Activated CD4-positive, alpha-beta T cell treated with anti-CD3 and anti-CD28 coated beads, Interleukin-10, Interleukin-2, amounts not matched to agents 100 ng/mL and 50 ng/mL, durations not matched to agents 16 hours and 8 hours (primary cell): ENCODE data around the gene SERGEF.

ENCODE experiments used
- DNase-seq: peaks from one replicate; pipeline ENCODE4 v3.0.0-alpha.2; 2020

The SERGEF gene

DNA sequence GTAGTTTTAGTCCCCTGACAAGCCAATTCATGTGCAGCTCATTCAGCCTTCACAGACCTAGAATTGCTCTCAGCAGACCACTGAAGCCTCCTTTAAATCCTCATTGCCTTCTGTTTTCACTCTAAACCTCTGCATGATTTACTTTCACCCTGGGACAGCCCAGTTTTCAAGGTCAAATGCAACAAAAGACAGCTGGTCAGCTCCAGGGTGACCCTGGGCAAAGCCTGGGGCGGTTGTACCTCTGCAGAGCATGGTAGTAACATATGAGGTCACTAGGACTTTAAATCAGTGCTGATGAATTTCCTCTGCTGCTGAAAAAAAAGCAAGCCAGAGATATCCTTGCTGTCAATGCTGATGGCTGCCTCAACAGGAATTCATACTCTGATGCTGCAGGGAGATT lies 62.2 kb downstream of the SERGEF start:
- DNase-seq, result no peak

DNA sequence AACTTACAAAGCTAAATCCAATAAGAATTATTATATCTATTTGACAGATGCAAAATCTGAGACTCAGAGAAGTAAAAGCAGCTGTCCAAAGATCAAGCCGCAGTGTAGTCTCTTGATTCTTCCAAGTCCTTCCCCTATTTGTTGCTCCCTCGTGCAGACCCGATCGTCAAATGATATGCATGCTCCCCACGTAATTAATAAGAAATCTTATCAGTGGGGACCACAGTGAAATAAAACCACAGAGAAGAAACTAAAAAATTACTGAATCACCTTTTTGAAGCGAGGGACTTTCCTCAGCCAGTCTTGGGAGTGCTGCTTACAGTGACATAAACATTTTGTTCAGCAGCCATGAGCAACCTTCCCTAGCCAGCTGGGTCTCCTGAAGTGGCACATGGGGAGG lies 64.6 kb downstream of the SERGEF start:
- DNase-seq, result no peak

DNA sequence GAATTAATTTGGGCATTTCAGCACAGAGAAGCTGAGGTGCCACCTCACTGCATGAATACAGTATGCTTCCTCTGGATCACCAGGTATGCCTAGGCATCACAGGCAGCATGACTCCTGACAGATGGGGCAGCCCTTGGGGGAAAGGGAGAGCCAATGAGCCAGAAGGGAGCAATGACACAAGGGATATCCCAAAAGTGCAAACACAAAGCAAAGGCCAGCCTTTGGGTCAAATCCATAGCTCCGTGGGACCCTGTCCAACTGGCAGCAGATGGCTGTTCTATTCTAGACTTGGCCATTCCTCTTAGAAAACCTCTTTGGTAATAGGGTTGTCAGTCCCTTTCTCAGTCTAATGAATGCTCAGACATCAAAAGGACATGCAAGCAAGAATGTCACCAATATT lies 73.3 kb downstream of the SERGEF start:
- DNase-seq, result no peak

DNA sequence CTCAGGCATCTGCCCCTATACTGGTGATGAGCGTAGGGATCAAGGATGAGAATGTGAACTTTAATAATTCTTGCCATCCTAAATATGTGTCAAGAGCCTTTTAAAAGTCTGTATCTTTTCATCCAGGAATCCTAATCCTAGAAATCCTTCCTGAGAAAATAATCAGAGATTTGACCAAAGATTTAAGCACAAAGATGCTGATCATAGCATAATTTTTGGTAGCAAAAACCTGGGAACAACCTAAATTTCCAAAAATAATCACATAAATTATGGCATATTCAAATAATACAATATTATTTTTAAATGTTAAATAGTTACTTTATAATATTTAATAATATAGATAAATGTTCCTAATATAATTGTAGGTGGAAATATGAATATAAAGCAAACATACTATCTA lies 76.1 kb downstream of the SERGEF start:
- DNase-seq, result no peak

DNA sequence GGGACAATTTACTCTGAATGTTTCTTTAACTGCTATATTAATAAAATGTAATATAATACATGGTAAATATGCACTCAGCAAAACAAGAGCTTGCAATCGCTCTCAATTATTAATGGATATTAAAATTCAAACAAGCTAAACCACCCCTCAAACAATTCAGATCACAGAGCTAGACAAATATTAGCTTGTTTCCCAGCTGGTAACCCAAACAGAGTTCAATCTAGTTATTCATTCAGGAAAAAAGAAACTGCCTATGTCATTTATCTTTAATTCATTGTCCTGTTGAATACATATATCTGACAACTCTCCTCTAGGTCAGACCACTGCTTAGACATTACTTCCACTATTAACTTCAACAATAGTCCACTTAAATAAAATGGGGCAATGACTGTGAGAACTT lies 78.7 kb downstream of the SERGEF start:
- DNase-seq, result no peak

DNA sequence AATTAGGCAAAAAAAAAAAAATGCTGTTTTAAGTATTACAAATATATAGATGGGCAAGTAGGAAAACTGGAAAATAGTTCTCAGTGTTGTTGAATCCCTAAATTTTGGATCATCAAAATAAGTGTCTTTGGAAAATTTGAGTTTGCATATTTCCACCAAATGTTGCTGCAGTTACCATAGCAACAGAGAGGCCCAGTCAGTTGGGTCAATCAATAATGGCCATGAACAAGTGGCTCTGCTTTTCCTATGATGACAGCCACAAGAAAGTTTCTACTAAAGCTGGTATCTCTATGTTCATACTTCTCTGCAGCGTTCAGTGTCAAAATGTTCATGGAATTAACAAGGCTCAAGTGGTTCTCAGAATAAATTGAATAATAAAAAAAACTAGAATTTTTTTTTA lies 79.1 kb downstream of the SERGEF start:
- DNase-seq, result no peak

DNA sequence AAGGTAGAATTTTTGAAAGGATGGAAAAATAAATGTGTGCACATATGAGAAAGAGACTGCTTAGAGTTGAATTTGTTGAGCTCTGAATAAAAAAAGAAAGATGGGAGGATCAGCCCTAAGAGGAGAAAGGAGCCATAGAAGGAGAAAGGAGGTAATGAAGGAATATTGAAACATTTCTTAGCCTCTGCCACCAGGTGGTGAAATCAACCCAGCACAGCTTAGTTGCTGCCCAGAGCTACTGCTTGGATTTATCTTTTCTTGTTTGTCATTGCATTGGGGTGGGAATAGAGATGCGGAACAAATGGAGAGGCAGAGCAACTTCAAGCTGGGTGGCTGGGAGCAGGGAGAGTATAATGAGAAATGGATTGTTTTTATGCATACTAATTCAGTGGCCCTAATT lies 80.4 kb downstream of the SERGEF start:
- no peak for DNase-seq

DNA sequence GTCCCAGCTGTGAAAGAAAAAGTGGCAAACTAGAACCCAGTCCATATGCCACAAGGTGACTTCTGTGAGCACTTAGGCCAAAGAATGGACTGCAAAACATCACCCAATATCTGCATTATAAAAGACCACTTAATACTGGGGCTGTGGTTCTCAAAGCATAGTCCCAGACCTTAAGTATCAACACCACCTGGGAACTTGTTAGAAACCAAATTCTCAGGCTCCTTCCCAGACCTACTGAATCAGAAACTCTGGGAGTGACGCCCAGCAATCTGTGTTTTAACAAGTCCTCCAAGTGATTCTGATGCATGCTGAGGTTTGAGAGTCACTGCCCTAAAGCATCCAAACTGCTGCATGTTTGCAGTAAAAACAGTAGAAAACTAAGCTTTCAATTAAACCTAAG lies 81.3 kb downstream of the SERGEF start:
- no peak for DNase-seq

DNA sequence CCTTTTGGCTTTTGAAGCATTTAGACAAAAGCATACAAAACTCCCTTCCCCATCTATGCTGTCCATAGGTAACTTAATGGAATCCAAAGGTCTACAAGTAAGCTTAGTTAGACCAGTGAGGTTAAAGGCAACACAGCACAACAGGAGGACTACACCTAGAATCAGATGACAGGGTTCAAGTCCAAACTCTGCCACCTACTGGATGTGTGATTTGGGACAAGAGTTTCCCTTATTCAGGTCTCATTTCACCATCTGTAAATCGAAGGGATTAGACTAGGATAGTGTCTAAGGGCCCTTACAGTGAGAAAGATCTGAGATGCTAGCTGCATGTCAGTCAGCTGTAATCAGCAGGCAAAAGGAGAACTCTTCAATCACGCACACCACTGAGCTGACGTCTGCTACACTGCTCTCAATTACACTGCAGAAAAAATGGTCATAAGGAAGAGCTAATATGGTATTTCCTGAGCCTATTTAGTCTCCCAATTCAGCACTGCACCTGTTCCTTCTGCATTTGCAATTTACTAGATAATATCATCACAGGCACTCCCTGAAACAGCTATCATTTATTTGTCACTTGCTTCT lies 82.2 kb downstream of the SERGEF start:
- no peak for DNase-seq

DNA sequence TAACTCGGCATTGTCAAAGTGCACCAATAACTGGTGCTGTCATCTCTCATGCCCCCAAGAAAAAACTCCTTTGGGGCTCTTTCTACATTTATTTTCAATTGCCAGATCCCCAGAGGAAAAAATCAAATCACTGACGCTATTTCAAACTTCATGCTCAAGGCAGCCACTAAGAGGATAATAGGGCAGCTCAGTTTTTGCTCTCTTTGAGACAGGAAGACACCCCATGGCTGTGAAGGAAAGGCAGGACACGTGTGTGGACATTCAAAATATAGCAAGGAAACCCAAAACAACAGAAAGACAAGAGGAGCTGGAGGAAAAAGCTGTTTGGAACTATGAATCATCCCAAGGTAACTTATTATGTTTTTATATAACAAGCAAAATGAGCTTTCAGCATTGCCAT lies 83.7 kb downstream of the SERGEF start:
- DNase-seq, result no peak

DNA sequence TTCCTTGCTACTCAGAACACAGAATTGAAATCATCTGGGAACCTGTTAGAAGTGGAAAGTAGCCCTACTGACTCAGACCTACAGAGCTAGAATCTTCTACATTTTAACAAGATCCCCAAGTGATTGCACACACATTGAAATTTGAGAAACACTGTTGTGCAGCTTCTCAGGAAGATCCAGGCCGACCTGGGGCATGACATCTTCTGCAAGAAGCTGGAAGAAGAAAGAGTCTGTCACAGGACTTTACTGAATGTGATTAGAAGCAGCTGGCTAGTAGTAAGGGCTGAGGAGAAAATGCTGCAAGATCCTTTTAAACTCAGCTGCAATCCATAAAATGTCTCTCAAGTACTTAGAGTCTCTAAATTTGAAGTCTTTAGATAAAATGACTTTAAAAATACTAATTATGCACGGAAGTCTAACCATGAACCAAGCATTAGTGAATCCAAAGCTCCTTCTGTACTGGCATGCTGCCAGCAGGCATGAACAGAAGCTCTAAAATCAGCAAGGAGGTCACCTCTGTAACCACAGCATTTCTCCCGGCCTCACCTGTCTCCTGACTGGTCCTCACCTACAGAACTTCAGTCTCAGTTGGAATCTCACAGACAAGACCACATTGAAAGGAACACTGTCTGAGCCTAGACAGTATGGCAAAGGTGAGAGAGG lies 85.0 kb downstream of the SERGEF start:
- no peak for DNase-seq

DNA sequence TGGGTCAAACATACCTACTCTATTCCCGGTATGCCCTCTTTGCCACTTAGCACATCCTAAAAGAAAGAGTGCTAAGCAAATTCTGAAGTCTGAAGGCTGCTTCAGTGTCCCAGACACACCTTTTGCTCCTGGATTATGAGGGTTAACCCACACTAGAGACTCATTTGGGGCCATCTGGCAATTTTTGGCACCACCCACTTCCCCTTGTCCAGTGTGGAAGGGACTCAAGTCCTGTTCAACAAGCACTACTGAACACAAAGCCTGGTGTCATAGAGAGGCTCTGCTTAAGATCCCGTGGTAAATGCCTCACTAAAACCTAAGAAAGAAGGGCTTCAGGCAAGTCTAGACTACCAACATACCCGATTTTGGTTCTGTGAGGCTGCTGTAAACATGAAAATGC lies 85.8 kb downstream of the SERGEF start:
- no peak for DNase-seq

DNA sequence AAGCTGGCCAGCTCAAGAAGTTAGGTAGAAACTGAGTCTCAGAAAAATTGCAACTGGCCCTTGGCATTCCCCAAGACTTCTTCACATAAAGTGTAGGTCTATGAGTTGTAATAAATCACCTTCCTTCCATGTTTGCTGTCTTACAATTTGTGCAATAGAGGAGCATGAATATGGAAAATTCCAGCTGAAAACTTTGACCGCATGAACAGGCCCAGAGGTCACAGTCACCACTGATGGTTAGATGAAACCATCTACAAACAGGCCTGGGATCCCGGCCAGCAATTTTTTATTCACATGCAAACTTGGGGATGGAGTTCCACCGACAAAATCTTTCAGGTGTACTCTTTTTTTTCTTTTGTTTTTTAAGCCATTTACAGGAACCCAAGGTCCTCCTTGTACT lies 88.1 kb downstream of the SERGEF start:
- no peak for DNase-seq

DNA sequence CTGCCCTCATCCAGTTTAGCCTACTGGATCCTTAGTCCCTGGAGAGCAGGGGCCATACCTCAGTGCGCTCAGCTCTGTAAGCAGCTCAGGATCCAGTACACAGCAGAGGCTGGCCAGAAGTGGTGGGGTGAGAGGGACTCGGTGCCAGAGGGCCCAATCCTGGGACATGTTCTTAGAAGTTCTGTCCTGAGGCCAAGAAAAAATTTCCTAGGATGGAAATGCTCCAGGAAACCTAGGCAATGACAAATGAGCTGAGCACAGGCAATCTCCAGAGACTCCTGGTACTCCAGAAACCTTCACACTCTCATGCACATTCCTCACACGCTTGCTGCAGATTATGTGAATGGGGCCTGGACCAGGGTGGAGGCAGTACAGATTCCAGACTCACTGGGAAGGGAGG lies 89.6 kb downstream of the SERGEF start:
- DNase-seq, result no peak

DNA sequence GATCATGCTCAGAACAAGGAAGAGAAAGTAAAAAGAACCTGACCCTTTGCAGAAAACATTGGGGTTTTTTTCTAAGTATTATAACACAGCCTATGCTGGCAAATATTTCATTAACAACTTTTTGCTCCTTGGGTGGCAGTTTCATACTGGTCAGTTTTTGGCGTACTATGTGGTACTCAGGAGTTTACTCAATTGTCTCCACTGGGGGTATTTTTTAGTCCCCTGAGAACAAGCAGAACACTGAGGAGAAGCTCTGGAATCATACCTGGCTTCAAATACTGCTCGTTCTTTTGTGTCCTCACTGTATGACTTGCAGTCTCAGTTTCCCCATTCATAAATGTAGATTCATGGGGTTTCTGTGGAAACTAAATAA lies 90.4 kb downstream of the SERGEF start:
- DNase-seq, result no peak

DNA sequence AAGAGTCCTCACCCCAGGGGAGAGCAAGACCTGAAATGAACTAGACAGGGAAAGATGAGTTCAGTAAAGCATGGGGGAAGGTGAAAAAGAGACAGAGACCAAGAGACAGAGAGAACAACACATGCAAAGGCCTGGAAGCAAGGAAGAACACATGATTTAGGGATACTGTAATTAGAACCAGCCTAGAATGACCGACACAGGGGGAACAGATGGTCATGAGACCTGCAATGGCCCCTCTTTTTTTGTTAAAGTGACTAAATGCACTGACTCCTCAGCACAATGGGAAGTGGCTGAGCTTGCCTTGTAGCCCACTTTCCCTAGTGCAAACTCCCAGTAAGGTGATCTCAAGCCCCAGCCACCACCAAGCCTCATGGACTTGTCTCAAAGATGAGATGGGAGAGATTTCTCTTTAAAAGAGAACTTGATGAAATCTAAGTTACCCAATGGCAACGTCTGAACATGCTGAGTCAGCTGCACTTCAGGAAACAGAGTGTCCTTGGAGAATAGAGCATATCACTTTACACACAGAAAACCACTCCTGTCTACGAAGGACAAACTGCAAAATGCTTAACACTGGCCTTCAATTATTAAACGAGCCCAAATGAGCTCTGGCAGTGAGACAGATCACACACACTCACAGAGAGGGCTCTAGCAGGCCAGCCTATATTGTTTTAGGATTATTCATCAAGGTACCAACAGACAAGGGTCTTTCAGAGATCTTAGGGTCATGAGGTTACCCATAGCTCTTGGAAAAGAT lies 91.0 kb downstream of the SERGEF start:
- no peak for DNase-seq

DNA sequence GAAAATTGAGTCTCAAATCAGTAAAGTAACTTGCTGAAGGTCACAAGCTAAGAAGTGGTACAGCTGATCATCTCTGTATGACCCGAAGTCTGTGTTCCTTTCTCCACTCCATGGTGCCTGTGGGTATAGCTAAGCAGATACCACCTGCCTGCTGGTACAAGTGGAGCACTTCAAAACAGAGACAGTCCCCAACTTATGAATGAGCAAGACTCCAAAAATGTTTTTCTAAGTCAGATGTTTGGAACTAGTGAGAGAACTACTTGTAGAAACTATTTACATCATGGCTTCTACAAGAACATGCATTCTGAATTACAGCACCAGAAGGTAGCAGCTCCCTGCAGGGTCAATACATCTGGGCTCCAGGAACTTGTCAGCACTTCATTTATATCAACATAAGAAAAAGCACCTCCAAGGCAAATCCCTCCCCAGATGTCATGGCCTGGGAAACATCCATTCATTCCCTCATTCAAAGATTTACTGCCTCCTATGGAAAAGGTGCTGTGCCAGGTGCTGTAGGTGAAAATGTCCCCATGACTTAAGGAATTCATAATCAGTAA lies 94.7 kb downstream of the SERGEF start:
- DNase-seq, result no peak

DNA sequence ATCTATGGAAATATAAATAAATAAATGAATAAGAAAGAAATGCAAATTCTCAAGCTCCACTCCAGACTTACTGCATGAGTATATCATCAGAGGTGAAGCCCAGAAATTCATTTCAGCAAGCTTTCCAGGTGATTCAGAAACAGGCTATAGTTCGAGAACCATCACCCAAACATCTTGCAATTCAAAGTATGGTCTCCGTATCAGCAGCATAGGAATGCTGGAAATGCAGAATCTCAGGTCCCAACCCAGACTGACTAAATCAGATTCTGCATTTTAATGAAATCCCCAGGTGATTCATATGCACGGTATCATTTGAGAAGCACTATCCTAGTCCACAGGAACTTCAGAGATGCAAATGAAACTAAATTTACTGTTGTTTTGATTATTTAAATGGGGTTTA lies 95.3 kb downstream of the SERGEF start:
- DNase-seq, result no peak

DNA sequence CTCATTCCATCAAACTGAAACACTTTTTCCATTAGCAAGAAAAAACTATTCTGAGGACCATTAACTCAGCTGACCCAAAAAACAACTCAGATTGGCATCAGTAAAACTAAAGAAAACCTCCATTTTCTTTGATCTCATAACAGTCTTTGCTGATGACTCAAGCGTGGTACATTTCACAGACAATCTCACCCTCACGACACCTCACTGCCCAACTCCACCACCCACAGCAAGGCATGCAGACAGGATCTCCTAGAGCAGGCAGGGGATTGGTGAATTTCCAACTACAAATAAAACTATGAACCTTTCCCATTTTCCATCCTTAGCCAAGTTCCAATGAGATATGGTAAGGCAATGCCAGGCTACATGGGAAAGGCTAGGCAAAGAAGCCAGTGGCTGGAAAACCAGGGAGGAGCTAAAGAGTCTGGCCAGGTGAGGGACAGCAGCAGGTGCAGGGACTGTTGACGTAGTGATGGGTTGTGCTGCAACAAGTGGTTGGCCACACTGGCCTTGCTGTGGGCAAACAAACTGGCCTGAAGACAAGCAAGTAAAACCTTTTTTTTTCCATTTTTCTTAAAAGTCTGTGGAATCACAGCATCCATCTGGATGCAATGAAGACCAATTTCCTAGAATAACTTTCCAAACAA lies 97.2 kb downstream of the SERGEF start:
- DNase-seq, result peak; percentile 37

DNA sequence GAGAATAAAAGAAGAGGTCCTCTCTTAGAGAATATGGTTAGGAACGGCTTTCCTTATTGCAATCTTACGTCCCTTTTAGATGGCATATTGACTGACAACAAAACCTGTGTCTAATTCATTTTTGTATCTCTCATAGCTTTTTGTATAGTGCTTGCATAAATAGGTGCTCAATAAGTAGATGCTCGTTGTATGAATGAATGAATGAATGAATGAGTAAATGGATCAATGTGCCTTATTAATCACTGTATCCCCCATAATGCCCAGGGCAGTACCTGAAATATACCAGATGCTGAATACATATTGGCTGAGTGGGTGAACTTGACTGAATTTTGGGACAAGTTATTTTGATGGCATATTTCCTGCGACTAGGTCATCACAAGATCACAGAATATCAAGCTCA lies 97.9 kb downstream of the SERGEF start:
- no peak for DNase-seq

DNA sequence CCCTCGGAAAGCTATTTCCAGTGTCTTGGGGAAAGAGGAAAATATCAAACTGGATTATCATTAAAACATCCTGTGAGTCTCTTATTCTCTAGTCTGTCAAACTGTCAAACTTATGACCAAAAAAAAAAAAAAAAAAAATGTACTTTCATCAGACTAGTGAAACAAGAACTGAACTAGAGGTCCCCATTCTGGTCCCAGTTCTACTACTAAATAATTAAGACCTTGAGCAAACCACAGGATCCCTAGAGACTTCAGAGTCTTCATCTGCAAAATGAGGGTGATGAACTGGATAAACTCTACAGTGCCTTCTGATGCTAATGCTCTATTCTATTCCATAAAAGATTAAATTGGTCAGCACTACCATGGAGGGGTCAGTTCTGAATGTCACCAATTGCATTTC lies 105.8 kb downstream of the SERGEF start:
- DNase-seq, result no peak

DNA sequence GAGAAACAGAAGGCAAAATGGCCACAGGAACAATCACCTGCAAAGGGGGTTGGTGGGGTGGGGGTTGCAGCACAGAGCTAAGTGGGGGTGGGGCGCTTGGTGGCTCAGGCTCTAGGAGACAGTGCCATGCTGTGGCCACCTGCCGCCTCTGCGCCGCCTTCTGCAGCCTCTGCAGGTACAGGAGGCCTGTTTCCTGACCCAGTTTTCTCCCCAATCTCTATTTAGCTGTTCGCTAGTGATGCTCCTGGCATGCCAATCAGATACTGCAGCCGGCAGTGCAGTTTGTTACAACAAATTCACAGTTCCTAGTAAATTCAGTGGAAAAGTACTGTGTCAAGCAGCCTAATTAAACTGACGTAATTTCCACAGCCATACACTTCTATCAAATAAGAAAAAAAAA lies 106.4 kb downstream of the SERGEF start:
- no peak for DNase-seq

DNA sequence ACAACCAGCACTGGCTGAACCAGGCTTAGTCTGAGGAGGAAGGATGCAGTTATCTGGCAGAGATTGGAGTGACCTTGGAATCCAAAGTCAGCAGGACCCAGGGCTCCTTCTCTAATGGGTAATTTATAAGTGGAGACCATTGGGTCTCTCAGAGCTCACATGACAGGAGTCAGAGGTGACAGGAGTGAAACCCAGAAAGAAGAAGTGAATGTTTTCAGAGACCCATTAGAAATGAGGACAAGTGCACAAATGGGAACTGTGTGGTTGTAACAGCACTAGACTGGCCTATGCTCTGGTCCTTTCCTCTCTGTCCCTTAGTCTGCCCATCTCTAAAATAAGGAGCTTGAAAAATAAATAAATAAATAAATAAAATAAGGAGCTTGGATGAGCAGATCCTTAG lies 107.4 kb downstream of the SERGEF start:
- DNase-seq, result no peak

DNA sequence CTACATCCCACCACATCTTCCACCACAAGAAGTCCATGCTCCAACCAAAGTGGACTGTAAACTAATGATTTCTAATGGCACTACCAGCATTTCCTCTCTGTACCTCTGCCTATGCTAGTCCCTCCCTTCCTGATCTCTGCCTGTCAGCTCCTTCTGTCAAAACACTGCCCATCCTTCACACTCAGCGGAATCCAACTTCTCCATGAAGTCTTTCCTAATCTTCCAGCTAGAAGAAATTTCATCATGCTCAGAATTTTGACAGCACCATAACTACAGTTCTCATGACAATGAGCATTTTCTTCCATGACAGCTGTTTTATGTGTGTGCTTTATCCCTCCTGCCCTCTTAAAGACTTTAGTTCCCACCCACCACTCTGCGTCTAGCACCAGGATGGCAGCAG lies 111.4 kb downstream of the SERGEF start:
- DNase-seq, result no peak
